Keratinocyte (primary cell): ENCODE data around the gene DSCAM. TPM values are rescaled to one million over a fixed set of nuclear protein-coding genes. Genes with fewer than 3 reads are reported as not detected.

ENCODE experiments used
- DNase-seq: peaks from one replicate; pipeline ENCODE4 v3.0.0-alpha.2; 2011; ENCODE audit warnings: low read depth, missing footprints, low spot score
- FAIRE-seq: peaks from 2 replicates; lab custom pipeline; 2011; peaks lifted over from hg19 to GRCh38; lab: Jason Lieb, UNC
- H2AFZ ChIP-seq: 2 replicates; pipeline ENCODE4 v1.6.0; 2012; ENCODE audit warnings: low read length, control low read depth, inconsistent platforms; ENCODE audit not compliant: control insufficient read depth
- H3K27ac ChIP-seq: 2 replicates; pipeline ENCODE4 v1.5.1; 2011; ENCODE audit warnings: low read length; ENCODE audit not compliant: control insufficient read depth, insufficient read depth
- H3K27me3 ChIP-seq: 3 replicates; pipeline ENCODE4 v1.6.0; 2011; ENCODE audit warnings: low read length; ENCODE audit not compliant: control insufficient read depth, insufficient read depth; ENCODE audit errors: extremely low read depth
- H3K36me3 ChIP-seq, 2 experiments: 2 replicates in 1 of 2; 3 replicates in 1 of 2; pipeline ENCODE4 v1.5.1; 2011; ENCODE audit warnings: low read length in 2 of 2, mild to moderate bottlenecking in 1 of 2; ENCODE audit not compliant: control insufficient read depth in 2 of 2, insufficient read depth in 2 of 2; ENCODE audit errors: extremely low read depth in 1 of 2
- H3K4me1 ChIP-seq: 3 replicates; pipeline ENCODE4 v1.5.1; 2011; ENCODE audit warnings: low read length; ENCODE audit not compliant: control insufficient read depth, insufficient read depth; ENCODE audit errors: extremely low read depth
- H3K4me2 ChIP-seq: 3 replicates; pipeline ENCODE4 v1.6.0; 2011; ENCODE audit warnings: low read depth, low read length; ENCODE audit not compliant: control insufficient read depth, insufficient read depth; ENCODE audit errors: extremely low read depth
- H3K4me3 ChIP-seq, 3 experiments: fragments of 200-600 bp in 1 of 3; sonication (generic) in 1 of 3; 2 replicates in 2 of 3; 3 replicates in 1 of 3; pipeline ENCODE4 v1.5.1; 2011 to 2016; ENCODE audit warnings: low read length in 3 of 3, mild to moderate bottlenecking in 3 of 3, control low read depth in 2 of 3, inconsistent platforms in 1 of 3, low read depth in 1 of 3, mixed read lengths in 1 of 3, mixed run types in 1 of 3, moderate library complexity in 1 of 3; ENCODE audit not compliant: control insufficient read depth in 2 of 3, insufficient read depth in 2 of 3; ENCODE audit errors: extremely low read depth in 1 of 3
- H3K79me2 ChIP-seq: 2 replicates; pipeline ENCODE4 v1.6.0; 2012; ENCODE audit warnings: low read length; ENCODE audit not compliant: control insufficient read depth, insufficient read depth
- H3K9ac ChIP-seq: 3 replicates; pipeline ENCODE4 v1.6.0; 2011; ENCODE audit warnings: low read length; ENCODE audit not compliant: control insufficient read depth, insufficient read depth; ENCODE audit errors: extremely low read depth
- H3K9me1 ChIP-seq: 3 replicates; pipeline ENCODE4 v1.6.0; 2011; ENCODE audit warnings: low read length; ENCODE audit not compliant: control insufficient read depth, insufficient read depth; ENCODE audit errors: extremely low read depth
- H3K9me3 ChIP-seq: 2 replicates; pipeline ENCODE4 v1.5.1; 2012; ENCODE audit warnings: low read depth, low read length; ENCODE audit not compliant: control insufficient read depth
- H4K20me1 ChIP-seq: 3 replicates; pipeline ENCODE4 v1.6.0; 2011; ENCODE audit warnings: low read length; ENCODE audit not compliant: control insufficient read depth, insufficient read depth; ENCODE audit errors: extremely low read depth
- CTCF ChIP-seq, 3 experiments: IDR thresholded peaks in 1 of 3; conservative IDR thresholded peaks in 1 of 3; optimal IDR thresholded peaks in 1 of 3; 2 replicates in 2 of 3; 3 replicates in 1 of 3; pipeline versions ENCODE3 to v1.5.1; 2011; ENCODE audit warnings: low read length in 3 of 3, mild to moderate bottlenecking in 3 of 3, moderate library complexity in 2 of 3, control low read depth in 1 of 3, inconsistent platforms in 1 of 3; ENCODE audit not compliant: insufficient read depth in 2 of 3; ENCODE audit errors: extremely low read depth in 1 of 3
- EZH2 ChIP-seq: IDR thresholded peaks from one replicate; pipeline ENCODE4 v1.6.1; 2012; ENCODE audit warnings: inconsistent platforms, mild to moderate bottlenecking, low read length, moderate library complexity
- dilution Hi-C: fragments of 300-500 bp; cut with MboI; formaldehyde crosslinking; loops from one replicate; pipeline ENCODE4 v1.7.0; 2020; ENCODE audit warnings: low sequenced_read_pairs; ENCODE audit not compliant: extremely low pct_ligation_motif_present
- polyA plus RNA-seq, 5 experiments: library from polyadenylated mRNA; depleted of rRNA in 3 of 5; stranded (reverse) in 3 of 5; stranded (forward) in 1 of 5; unstranded in 1 of 5; fragments of >200 nt; gene quantifications; 1 replicate in 1 of 5; 2 replicates in 3 of 5; 3 replicates in 1 of 5; pipeline versions ENCODE4 v1.2.1 to v1.2.3, GENCODE V29; 2011 to 2012; ENCODE audit warnings: missing spikeins in 2 of 5, low read depth in 1 of 5, low replicate concordance in 1 of 5

DSCAM gene
- polyA plus RNA-seq, 1 donor (not counting 4 experiments of a cell fraction or from before 2014, with no cell fraction given) = 2.1 TPM

GRCh38 chr21:40618191-40618973 lies 228.6 kb downstream of the DSCAM start:
- Histone ChIP-seq H3K27ac (no peak overlapping the region), H3K9me1 (no peaks in the 10 kb centered on the region), H3K9me3 (no peaks in the 10 kb centered on the region), H3K4me2 (no peak overlapping the region), H2AFZ (no peak overlapping the region), H4K20me1 (no peaks in the 10 kb centered on the region), H3K36me3 (no peaks in the 10 kb centered on the region), H3K27me3 (no peaks in the 10 kb centered on the region), H3K79me2 (no peaks in the 10 kb centered on the region), H3K4me3 (no peak overlapping the region), H3K4me1 (peaks cover 9% of the 10 kb centered on the region), H3K9ac (no peak overlapping the region)
- TF ChIP-seq CTCF (optimal IDR thresholded peaks at IDR 0.05 in 1 of 3, IDR thresholded peaks at IDR 0.05 in 1 of 3, conservative IDR thresholded peaks at IDR 0.05 in 1 of 3; ENCODE audit: extremely low read depth in 1 of 3, insufficient read depth in 2 of 3, low read length in 3 of 3) (no peak), EZH2 (no peak)
- DNase-seq (no peak), FAIRE-seq (no peak)
- dilution Hi-C loops = no loop called here

- Histone ChIP-seq H3K27ac (no peak overlapping the region), H2AFZ (no peak overlapping the region), H3K27me3 (no peaks in the 10 kb centered on the region), H3K79me2 (no peaks in the 10 kb centered on the region), H3K36me3 (no peaks in the 10 kb centered on the region), H3K4me1 (peaks cover 9% of the 10 kb centered on the region), H3K4me3 (no peak overlapping the region), H4K20me1 (no peaks in the 10 kb centered on the region), H3K4me2 (no peak overlapping the region), H3K9ac (no peak overlapping the region), H3K9me1 (no peaks in the 10 kb centered on the region), H3K9me3 (no peaks in the 10 kb centered on the region)
- dilution Hi-C loops = no loop called here
- no peak for TF ChIP-seq CTCF (optimal IDR thresholded peaks at IDR 0.05 in 1 of 3, IDR thresholded peaks at IDR 0.05 in 1 of 3, conservative IDR thresholded peaks at IDR 0.05 in 1 of 3; ENCODE audit: extremely low read depth in 1 of 3, insufficient read depth in 2 of 3, low read length in 3 of 3)
- no peak for TF ChIP-seq EZH2
- FAIRE-seq (no peak), DNase-seq (no peak)
Measured at GRCh38 chr21:40616377-40616704, 230.6 kb downstream of the DSCAM start.
